ENCODE measurements around the gene NPRL2. TPM values are rescaled to one million over a fixed set of nuclear protein-coding genes. Genes with fewer than 3 reads are reported as not detected.
A peak's percentile ranks its signal among the peaks of the same experiment; 100 is the strongest.

The NPRL2 gene
- total and polyA plus RNA-seq, 2 of the 13 experiments (the other 11 are each of a cell fraction or from before 2014, with no cell fraction given): 30.6 to 51.4 TPM

GRCh38 chr3:50299929-50300680 lies 50.5 kb downstream of the NPRL2 start (continued):
- no peak for TF ChIP-seq RNF219 (CRISPR knock-in tag; IDR thresholded peaks at IDR 0.05)
- TF ChIP-seq FOXK2 (IDR thresholded peaks at IDR 0.05): no peak
- TF ChIP-seq ZNF513 (CRISPR knock-in tag; conservative IDR thresholded peaks at IDR 0.05): no peak
- no peak for TF ChIP-seq ZNF234 (CRISPR knock-in tag; conservative IDR thresholded peaks at IDR 0.05)
- TF ChIP-seq ATF6 (CRISPR knock-in tag; conservative IDR thresholded peaks at IDR 0.05): no peak
- TF ChIP-seq CREB1 (IDR thresholded peaks at IDR 0.05): no peak
- TF ChIP-seq CREB1 (CRISPR knock-in tag; IDR thresholded peaks at IDR 0.05): no peak; the same call in 1 of the 2 replicates
- no peak for TF ChIP-seq TEAD2 (CRISPR knock-in tag; IDR thresholded peaks at IDR 0.05)
- no peak for TF ChIP-seq FOXM1 (CRISPR knock-in tag; IDR thresholded peaks at IDR 0.05)
- no peak for TF ChIP-seq U2AF1 (optimal IDR thresholded peaks at IDR 0.05; ENCODE audit: low read depth, low read length)
- no peak for TF ChIP-seq ELF4 (CRISPR knock-in tag; IDR thresholded peaks at IDR 0.05; ENCODE audit: borderline replicate concordance)
- no peak for TF ChIP-seq TCF7L2 (IDR thresholded peaks at IDR 0.05; ENCODE audit: low read depth, low read length)
- TF ChIP-seq ZNF17 (CRISPR knock-in tag; IDR thresholded peaks at IDR 0.05): no peak
- TF ChIP-seq TFAP4 (IDR thresholded peaks at IDR 0.05; ENCODE audit: borderline replicate concordance, low read depth): no peak
- no peak for TF ChIP-seq MAFG (CRISPR knock-in tag; IDR thresholded peaks at IDR 0.05)
- peak; percentile 28 for TF ChIP-seq RBM22 (optimal IDR thresholded peaks at IDR 0.05; ENCODE audit: low read length)
- no peak for TF ChIP-seq ZNF775 (CRISPR knock-in tag; IDR thresholded peaks at IDR 0.05; ENCODE audit: borderline replicate concordance)
- TF ChIP-seq ZKSCAN1 (IDR thresholded peaks at IDR 0.05; ENCODE audit: low read length): no peak
- TF ChIP-seq GZF1 (CRISPR knock-in tag; IDR thresholded peaks at IDR 0.05): no peak
- TF ChIP-seq HNRNPL (IDR thresholded peaks at IDR 0.05; ENCODE audit: low read depth, low read length): 0 out of 2 replicates have a peak, but pooled peaks have one; percentile 37
- no peak for TF ChIP-seq ZNF253 (CRISPR knock-in tag; IDR thresholded peaks at IDR 0.05; ENCODE audit: borderline replicate concordance)
- no peak for TF ChIP-seq ZNF296 (CRISPR knock-in tag; conservative IDR thresholded peaks at IDR 0.05)
- TF ChIP-seq RNF2 (conservative IDR thresholded peaks at IDR 0.05; ENCODE audit: low read depth): no peak
- no peak for TF ChIP-seq ZBTB8A (CRISPR knock-in tag; IDR thresholded peaks at IDR 0.05; ENCODE audit: borderline replicate concordance, low read depth)
- no peak for TF ChIP-seq GABPB1 (CRISPR knock-in tag; IDR thresholded peaks at IDR 0.05)
- 0 out of 2 replicates have a peak, but pooled peaks have one; percentile 1 for TF ChIP-seq POGZ (CRISPR knock-in tag; IDR thresholded peaks at IDR 0.05)

Data from HepG2 (cell line).